ENCODE data around the gene MED9.

- TF ChIP-seq, protein P1, sequence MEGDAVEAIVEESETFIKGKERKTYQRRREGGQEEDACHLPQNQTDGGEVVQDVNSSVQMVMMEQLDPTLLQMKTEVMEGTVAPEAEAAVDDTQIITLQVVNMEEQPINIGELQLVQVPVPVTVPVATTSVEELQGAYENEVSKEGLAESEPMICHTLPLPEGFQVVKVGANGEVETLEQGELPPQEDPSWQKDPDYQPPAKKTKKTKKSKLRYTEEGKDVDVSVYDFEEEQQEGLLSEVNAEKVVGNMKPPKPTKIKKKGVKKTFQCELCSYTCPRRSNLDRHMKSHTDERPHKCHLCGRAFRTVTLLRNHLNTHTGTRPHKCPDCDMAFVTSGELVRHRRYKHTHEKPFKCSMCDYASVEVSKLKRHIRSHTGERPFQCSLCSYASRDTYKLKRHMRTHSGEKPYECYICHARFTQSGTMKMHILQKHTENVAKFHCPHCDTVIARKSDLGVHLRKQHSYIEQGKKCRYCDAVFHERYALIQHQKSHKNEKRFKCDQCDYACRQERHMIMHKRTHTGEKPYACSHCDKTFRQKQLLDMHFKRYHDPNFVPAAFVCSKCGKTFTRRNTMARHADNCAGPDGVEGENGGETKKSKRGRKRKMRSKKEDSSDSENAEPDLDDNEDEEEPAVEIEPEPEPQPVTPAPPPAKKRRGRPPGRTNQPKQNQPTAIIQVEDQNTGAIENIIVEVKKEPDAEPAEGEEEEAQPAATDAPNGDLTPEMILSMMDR (IDR thresholded peaks at IDR 0.05; ENCODE audit: low read length): no peak
- no peak for TF ChIP-seq EZH2 (IDR thresholded peaks at IDR 0.05; ENCODE audit: borderline replicate concordance, low read length)
Observed at GRCh38 chr17:17435323-17435722, 41.5 kb upstream of the MED9 start.
